Mucosa of descending colon (tissue), 3 donors: Measurements from ENCODE around the gene EIF3C. TPM values are rescaled to one million over a fixed set of nuclear protein-coding genes. Genes with fewer than 3 reads are reported as not detected.
"Not testable (repeated sequence)": the region's sequence is repeated elsewhere in the genome, so short reads cannot be mapped to it uniquely, and the experiment has no call there.

Experiments
- ATAC-seq: fragments of 200-7000 bp; cut with Tn5 transposase; one replicate; pipeline ENCODE4 v1.9.1; 2020; ENCODE audit warnings: mild to moderate bottlenecking, moderate library complexity
- DNase-seq, 3 donors: peaks; one replicate each; pipeline ENCODE4 v3.0.0-alpha.2; 2020
- H3K36me3 ChIP-seq: fragments of 200-600 bp; one replicate; pipeline ENCODE4 v1.8.0; 2021; ENCODE audit warnings: low read depth, mild to moderate bottlenecking
- H3K4me1 ChIP-seq: fragments of 200-600 bp; one replicate; pipeline ENCODE4 v1.8.0; 2021; ENCODE audit warnings: low read depth, mild to moderate bottlenecking
- H3K4me3 ChIP-seq: fragments of 200-600 bp; one replicate; pipeline ENCODE4 v1.8.0; 2021; ENCODE audit warnings: mild to moderate bottlenecking
- H3K9me3 ChIP-seq: fragments of 200-600 bp; one replicate; pipeline ENCODE4 v1.8.0; 2021; ENCODE audit warnings: mild to moderate bottlenecking
- intact Hi-C, 2 donors: fragments of 100-400 bp; cut with DNase I in 1 of 2; cut with micrococcal nuclease in 1 of 2; formaldehyde crosslinking; loops; one replicate each; pipeline versions ENCODE4 v1.11.0 to v1.11.1; 2022; cut with DNase I, micrococcal nuclease
- long read RNA-seq, 2 donors: library from polyadenylated mRNA; unstranded; transcript quantifications; one replicate each; pipeline ENCODE4 v2.0.0, GENCODE V29; 2019 to 2021
- total RNA-seq, 3 donors: library from RNA; stranded (reverse); fragmentation: NEBNext Ultra II Directional in 2 of 3; extraction: Animal tissue kit (Norgen Biotek cat#: 25700) in 2 of 3; gene quantifications; one replicate each; pipeline versions ENCODE4 v1.2.1 to v1.2.4, GENCODE V29; 2021 to 2023
- donor health status: DM: no; HTN: no; CAD: no; lungs with moderate emphysema.
- donor health status: DM: no; HTN: no; CAD: no.
- donor health status: DM: no; HTN: yes; CAD: no.

EIF3C gene
- 100 to 1,000 TPM; 298 to 526 (median 426) TPM for total RNA-seq
- long read RNA-seq, donor 1, transcript EIF3C-211 (20 exons, 2,986 nt) = minor isoform, 12 of 413 reads
- long read RNA-seq, donor 1, transcript EIF3C-201 (21 exons, 3,145 nt) = major isoform, 328 of 413 reads
- long read RNA-seq, donor 1, partial matches to known transcripts = 53 of 413 reads
- long read RNA-seq, donor 1, other reads (novel, unspliced or antisense) = 15 of 413 reads
- long read RNA-seq, donor 2, transcript EIF3C-201 (21 exons, 3,145 nt) = major isoform, 132 of 164 reads
- long read RNA-seq, donor 2, transcript EIF3C-211 (20 exons, 2,986 nt) = minor isoform, 5 of 164 reads
- long read RNA-seq, donor 2, partial matches to known transcripts = 21 of 164 reads
- long read RNA-seq, donor 2, other reads (novel, unspliced or antisense) = 5 of 164 reads

GRCh38 chr16:28711220-28712083, at the start of gene EIF3C:
Gene EIF3C, plus strand, starts transcription at chr16:28711464. Its CDS starts 223 bp downstream, at chr16:28711687.
- H3K4me1 ChIP-seq, H3K9me3 ChIP-seq, DNase-seq, H3K36me3 ChIP-seq, intact Hi-C loops, H3K4me3 ChIP-seq: not testable (repeated sequence)
- peak; percentile 100 for ATAC-seq

GRCh38 chr16:28666264-28666663, 45.0 kb upstream of the EIF3C start:
- H3K4me3 ChIP-seq, H3K9me3 ChIP-seq, intact Hi-C loops, H3K36me3 ChIP-seq, DNase-seq, ATAC-seq, H3K4me1 ChIP-seq: not testable (repeated sequence)

GRCh38 chr16:28667480-28667879, 43.8 kb upstream of the EIF3C start:
- H3K36me3 ChIP-seq, H3K4me3 ChIP-seq, DNase-seq, ATAC-seq, H3K9me3 ChIP-seq, intact Hi-C loops, H3K4me1 ChIP-seq: not testable (repeated sequence)

GRCh38 chr16:28668199-28668598, 43.1 kb upstream of the EIF3C start:
- H3K36me3 ChIP-seq, DNase-seq, H3K4me3 ChIP-seq, intact Hi-C loops, ATAC-seq, H3K9me3 ChIP-seq, H3K4me1 ChIP-seq: not testable (repeated sequence)

GRCh38 chr16:28688327-28688952, 22.8 kb upstream of the EIF3C start:
- H3K36me3 ChIP-seq, H3K4me3 ChIP-seq, H3K9me3 ChIP-seq, intact Hi-C loops, DNase-seq, H3K4me1 ChIP-seq: not testable (repeated sequence)
- ATAC-seq = peak; percentile 98

- H3K4me3 ChIP-seq, DNase-seq, ATAC-seq, H3K4me1 ChIP-seq, H3K36me3 ChIP-seq, intact Hi-C loops, H3K9me3 ChIP-seq: not testable (repeated sequence)
Measured at GRCh38 chr16:28689425-28689824, 21.8 kb upstream of the EIF3C start.

GRCh38 chr16:28691722-28692121, 19.5 kb upstream of the EIF3C start:
- DNase-seq, H3K9me3 ChIP-seq, H3K4me1 ChIP-seq, ATAC-seq, intact Hi-C loops, H3K36me3 ChIP-seq, H3K4me3 ChIP-seq: not testable (repeated sequence)

- peak; percentile 73 for ATAC-seq
- H3K4me1 ChIP-seq, intact Hi-C loops, DNase-seq, H3K9me3 ChIP-seq, H3K36me3 ChIP-seq, H3K4me3 ChIP-seq: not testable (repeated sequence)
Measured at GRCh38 chr16:28693257-28693950, 17.9 kb upstream of the EIF3C start.

- H3K9me3 ChIP-seq, H3K4me3 ChIP-seq, ATAC-seq, H3K36me3 ChIP-seq, DNase-seq, H3K4me1 ChIP-seq, intact Hi-C loops: not testable (repeated sequence)
Measured at GRCh38 chr16:28699792-28700191, 11.5 kb upstream of the EIF3C start.

- not testable (repeated sequence) for ATAC-seq, H3K4me1 ChIP-seq
Measured at GRCh38 chr16:28700349-28700748, 10.9 kb upstream of the EIF3C start.

GRCh38 chr16:28701384-28701783, 9.9 kb upstream of the EIF3C start:
- DNase-seq, ATAC-seq: not testable (repeated sequence)

More at GRCh38 chr16:28700349-28700748, 10.9 kb upstream of the EIF3C start:
- intact Hi-C loops, H3K4me3 ChIP-seq, DNase-seq, H3K9me3 ChIP-seq, H3K36me3 ChIP-seq: not testable (repeated sequence)

GRCh38 chr16:28704246-28704645, 7.0 kb upstream of the EIF3C start:
- ATAC-seq, DNase-seq, H3K4me3 ChIP-seq, H3K9me3 ChIP-seq, H3K4me1 ChIP-seq, intact Hi-C loops, H3K36me3 ChIP-seq: not testable (repeated sequence)

More at GRCh38 chr16:28701384-28701783, 9.9 kb upstream of the EIF3C start:
- intact Hi-C loops, H3K9me3 ChIP-seq, H3K4me3 ChIP-seq, H3K36me3 ChIP-seq, H3K4me1 ChIP-seq: not testable (repeated sequence)

GRCh38 chr16:28722852-28723650, 11.8 kb downstream of the EIF3C start:
- H3K4me3 ChIP-seq, DNase-seq, intact Hi-C loops, H3K4me1 ChIP-seq, ATAC-seq, H3K36me3 ChIP-seq, H3K9me3 ChIP-seq: not testable (repeated sequence)
